ENCODE results near the gene C2orf81.

Gene C2orf81

DNA sequence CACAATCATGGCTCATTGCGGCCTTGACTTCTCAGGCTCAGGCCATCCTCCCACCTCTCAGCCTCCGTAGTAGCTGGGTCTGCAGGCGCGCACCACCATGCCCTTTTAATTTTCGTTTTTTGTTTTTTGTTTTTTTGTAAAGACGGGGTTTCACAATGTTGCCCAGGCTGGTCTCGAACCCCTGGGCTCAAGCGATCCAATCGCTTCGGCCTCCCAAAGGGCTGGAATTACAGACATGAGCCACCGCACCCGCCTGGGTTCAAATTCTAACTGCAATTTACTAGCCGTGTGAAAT lies 29.0 kb downstream of the C2orf81 start:
- peak overlapping the region; percentile 81; the same call in 1 of the 2 replicates for H3K9ac ChIP-seq (ENCODE audit: low read length)
- no peaks in the 10 kb centered on the region for H3K27me3 ChIP-seq (ENCODE audit: low read depth, low read length)
- H3K4me1 ChIP-seq (ENCODE audit: low read length): peaks cover 11% of the 10 kb centered on the region
- H3K36me3 ChIP-seq (replicated peaks; ENCODE audit: low read depth, low read length): no peaks in the 10 kb centered on the region
- TF ChIP-seq, protein P1, sequence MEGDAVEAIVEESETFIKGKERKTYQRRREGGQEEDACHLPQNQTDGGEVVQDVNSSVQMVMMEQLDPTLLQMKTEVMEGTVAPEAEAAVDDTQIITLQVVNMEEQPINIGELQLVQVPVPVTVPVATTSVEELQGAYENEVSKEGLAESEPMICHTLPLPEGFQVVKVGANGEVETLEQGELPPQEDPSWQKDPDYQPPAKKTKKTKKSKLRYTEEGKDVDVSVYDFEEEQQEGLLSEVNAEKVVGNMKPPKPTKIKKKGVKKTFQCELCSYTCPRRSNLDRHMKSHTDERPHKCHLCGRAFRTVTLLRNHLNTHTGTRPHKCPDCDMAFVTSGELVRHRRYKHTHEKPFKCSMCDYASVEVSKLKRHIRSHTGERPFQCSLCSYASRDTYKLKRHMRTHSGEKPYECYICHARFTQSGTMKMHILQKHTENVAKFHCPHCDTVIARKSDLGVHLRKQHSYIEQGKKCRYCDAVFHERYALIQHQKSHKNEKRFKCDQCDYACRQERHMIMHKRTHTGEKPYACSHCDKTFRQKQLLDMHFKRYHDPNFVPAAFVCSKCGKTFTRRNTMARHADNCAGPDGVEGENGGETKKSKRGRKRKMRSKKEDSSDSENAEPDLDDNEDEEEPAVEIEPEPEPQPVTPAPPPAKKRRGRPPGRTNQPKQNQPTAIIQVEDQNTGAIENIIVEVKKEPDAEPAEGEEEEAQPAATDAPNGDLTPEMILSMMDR (IDR thresholded peaks at IDR 0.05; ENCODE audit: low read depth, low read length): no peak
- TF ChIP-seq EZH2phosphoT487 (IDR thresholded peaks at IDR 0.05; ENCODE audit: low read depth): no peak
- peak overlapping the region; percentile 97 for H2AFZ ChIP-seq (ENCODE audit: low read depth, low read length)
- peaks cover 3% of the 10 kb centered on the region; the same call in 1 of the 2 replicates for H4K20me1 ChIP-seq (ENCODE audit: insufficient read depth, low read length)
- peak overlapping the region; percentile 93 for H3K4me2 ChIP-seq (ENCODE audit: low read length)
- peak overlapping the region; percentile 89 for H3K4me3 ChIP-seq (ENCODE audit: low read length)
- H3K9me3 ChIP-seq (ENCODE audit: insufficient read depth, low read length): no peaks in the 10 kb centered on the region
- H3K27ac ChIP-seq (ENCODE audit: low read length): no peak overlapping the region
- H3K79me2 ChIP-seq (ENCODE audit: low read length): peaks cover 32% of the 10 kb centered on the region

GRCh38 chr2:74391580-74392448 lies 29.6 kb downstream of the C2orf81 start:
- H3K36me3 ChIP-seq (replicated peaks; ENCODE audit: low read depth, low read length): no peaks in the 10 kb centered on the region
- peak overlapping the region; percentile 81 for H3K9ac ChIP-seq (ENCODE audit: low read length)
- peak overlapping the region; percentile 89 for H3K4me3 ChIP-seq (ENCODE audit: low read length)
- peaks cover 35% of the 10 kb centered on the region for H3K79me2 ChIP-seq (ENCODE audit: low read length)
- TF ChIP-seq EZH2phosphoT487 (IDR thresholded peaks at IDR 0.05; ENCODE audit: low read depth): no peak
- TF ChIP-seq, protein P1 (IDR thresholded peaks at IDR 0.05; ENCODE audit: low read depth, low read length): peak; percentile 95
- peak overlapping the region; percentile 97 for H2AFZ ChIP-seq (ENCODE audit: low read depth, low read length)
- H3K4me2 ChIP-seq (ENCODE audit: low read length): peak overlapping the region; percentile 93
- peaks cover 3% of the 10 kb centered on the region; the same call in 1 of the 2 replicates for H4K20me1 ChIP-seq (ENCODE audit: insufficient read depth, low read length)
- no peaks in the 10 kb centered on the region for H3K27me3 ChIP-seq (ENCODE audit: low read depth, low read length)
- H3K4me1 ChIP-seq (ENCODE audit: low read length): peaks cover 11% of the 10 kb centered on the region
- no peaks in the 10 kb centered on the region for H3K9me3 ChIP-seq (ENCODE audit: insufficient read depth, low read length)
- peak overlapping the region; percentile 76 for H3K27ac ChIP-seq (ENCODE audit: low read length)

GRCh38 chr2:74391209-74391579 lies 30.2 kb downstream of the C2orf81 start:
- Histone ChIP-seq H2AFZ (ENCODE audit: low read depth, low read length) (peak overlapping the region; percentile 97), H3K79me2 (ENCODE audit: low read length) (peaks cover 35% of the 10 kb centered on the region)

GRCh38 chr2:74390606-74391005 lies 30.8 kb downstream of the C2orf81 start:
- Histone ChIP-seq H2AFZ (ENCODE audit: low read depth, low read length) (no peak overlapping the region), H3K27ac (ENCODE audit: low read length) (no peak overlapping the region), H4K20me1 (ENCODE audit: insufficient read depth, low read length) (peaks cover 3% of the 10 kb centered on the region; the same call in 1 of the 2 replicates), H3K9ac (ENCODE audit: low read length) (peak overlapping the region; percentile 81), H3K27me3 (ENCODE audit: low read depth, low read length) (no peaks in the 10 kb centered on the region), H3K4me2 (ENCODE audit: low read length) (peak overlapping the region; percentile 93), H3K4me1 (ENCODE audit: low read length) (peaks cover 11% of the 10 kb centered on the region), H3K79me2 (ENCODE audit: low read length) (peaks cover 35% of the 10 kb centered on the region), H3K4me3 (ENCODE audit: low read length) (peak overlapping the region; percentile 89), H3K36me3 (replicated peaks; ENCODE audit: low read depth, low read length) (no peaks in the 10 kb centered on the region), H3K9me3 (ENCODE audit: insufficient read depth, low read length) (no peaks in the 10 kb centered on the region)
- TF ChIP-seq EZH2phosphoT487 (IDR thresholded peaks at IDR 0.05; ENCODE audit: low read depth): no peak
- TF ChIP-seq, protein P1 (IDR thresholded peaks at IDR 0.05; ENCODE audit: low read depth, low read length): no peak

More at GRCh38 chr2:74391209-74391579, 30.2 kb downstream of the C2orf81 start:
- Histone ChIP-seq H3K4me3 (ENCODE audit: low read length) (peak overlapping the region; percentile 89), H3K27ac (ENCODE audit: low read length) (no peak overlapping the region), H3K27me3 (ENCODE audit: low read depth, low read length) (no peaks in the 10 kb centered on the region), H3K4me2 (ENCODE audit: low read length) (peak overlapping the region; percentile 93), H3K4me1 (ENCODE audit: low read length) (peaks cover 11% of the 10 kb centered on the region), H3K36me3 (replicated peaks; ENCODE audit: low read depth, low read length) (no peaks in the 10 kb centered on the region), H3K9me3 (ENCODE audit: insufficient read depth, low read length) (no peaks in the 10 kb centered on the region), H4K20me1 (ENCODE audit: insufficient read depth, low read length) (peaks cover 3% of the 10 kb centered on the region; the same call in 1 of the 2 replicates), H3K9ac (ENCODE audit: low read length) (peak overlapping the region; percentile 81)
- no peak for TF ChIP-seq EZH2phosphoT487 (IDR thresholded peaks at IDR 0.05; ENCODE audit: low read depth)
- TF ChIP-seq, protein P1 (IDR thresholded peaks at IDR 0.05; ENCODE audit: low read depth, low read length): no peak

Data from OCI-LY3 (cell line).